A673 (cell line): ENCODE data around the gene SNX19. TPM values are rescaled to one million over a fixed set of nuclear protein-coding genes. Genes with fewer than 3 reads are reported as not detected.

Source experiments
- BruUV-seq: library from RNA; stranded (reverse); fragments of 400-500 nt; replicated peaks from 2 replicates; lab custom pipeline; 2021; lab: Mats Ljungman, UMichigan
- CTCF ChIA-PET: fragments of 300-600 bp; sonication (Branson Sonifier 250); formaldehyde crosslinking; loops from one replicate; lab custom pipeline; 2022; ENCODE audit warnings: antibody characterized with exemption; lab: Charles Lee
- POLR2A ChIA-PET: fragments of 300-600 bp; sonication (Branson Sonifier 250); formaldehyde crosslinking; loops from one replicate; lab custom pipeline; 2022; ENCODE audit warnings: antibody characterized with exemption; ENCODE audit not compliant: low non-redundant PET; lab: Charles Lee
- DNase-seq: peaks from one replicate; pipeline ENCODE4 v3.0.0-alpha.2; 2015; ENCODE audit warnings: low spot score
- H3K27ac ChIP-seq: fragments of 200-600 bp; sonication (generic); 2 replicates; pipeline ENCODE4 v1.5.1; 2016; ENCODE audit warnings: mixed run types, low read depth, mild to moderate bottlenecking, mixed read lengths, antibody characterized with exemption, low read length; ENCODE audit not compliant: poor library complexity, severe bottlenecking
- H3K27me3 ChIP-seq: fragments of 200-600 bp; sonication (generic); replicated peaks from 2 replicates; pipeline ENCODE4 v1.6.1; 2017; ENCODE audit warnings: mixed run types, low read depth, mild to moderate bottlenecking, mixed read lengths, antibody characterized with exemption, low read length; ENCODE audit not compliant: insufficient read depth, poor library complexity
- H3K36me3 ChIP-seq: fragments of 200-600 bp; sonication (generic); 2 replicates; pipeline ENCODE4 v1.6.1; 2016; ENCODE audit warnings: mixed run types, mild to moderate bottlenecking, mixed read lengths, antibody characterized with exemption, low read length; ENCODE audit not compliant: insufficient read depth, poor library complexity, severe bottlenecking
- H3K4me1 ChIP-seq: fragments of 200-600 bp; sonication (generic); 2 replicates; pipeline ENCODE4 v1.6.1; 2017; ENCODE audit warnings: mixed run types, mild to moderate bottlenecking, mixed read lengths, antibody characterized with exemption, low read length; ENCODE audit not compliant: insufficient read depth, poor library complexity, severe bottlenecking
- H3K4me3 ChIP-seq: fragments of 200-600 bp; sonication (generic); 2 replicates; pipeline ENCODE4 v1.5.1; 2016; ENCODE audit warnings: low read depth, mixed run types, mild to moderate bottlenecking, mixed read lengths, low read length; ENCODE audit not compliant: poor library complexity, severe bottlenecking
- H3K9me3 ChIP-seq: fragments of 200-600 bp; sonication (generic); 2 replicates; pipeline ENCODE4 v1.6.1; 2016; ENCODE audit warnings: mixed run types, low read depth, mild to moderate bottlenecking, mixed read lengths, antibody characterized with exemption, low read length; ENCODE audit not compliant: poor library complexity, severe bottlenecking
- CTCF ChIP-seq: fragments of 300-800, 200-600 bp; sonication (generic); conservative IDR thresholded peaks from 2 replicates; pipeline ENCODE4 v1.5.1; 2017; ENCODE audit warnings: low read depth, mild to moderate bottlenecking, antibody characterized with exemption, low read length, moderate library complexity, mixed read lengths
- EZH2 ChIP-seq: fragments of 200-600 bp; sonication (generic); IDR thresholded peaks from 2 replicates; pipeline ENCODE4 v1.6.1; 2017; ENCODE audit warnings: borderline replicate concordance, low read depth, mild to moderate bottlenecking, mixed read lengths, antibody characterized with exemption, low read length; ENCODE audit not compliant: poor library complexity, severe bottlenecking
- intact Hi-C: fragments of 100-400 bp; cut with micrococcal nuclease; formaldehyde crosslinking; loops from one replicate; pipeline ENCODE4 v1.10.0; 2022; ENCODE audit not compliant: unreplicated experiment
- total RNA-seq: library from RNA; stranded (reverse); gene quantifications from 2 replicates; pipeline ENCODE4 v1.2.3, GENCODE V29; 2021

The SNX19 gene
- total RNA-seq, 1 experiment from 2014 or later = 51.9 TPM

- H3K4me1 ChIP-seq = no peaks in the 10 kb centered on the region
- no peak overlapping the region for H3K4me3 ChIP-seq
- no peaks in the 10 kb centered on the region for H3K27me3 ChIP-seq
- no peaks in the 10 kb centered on the region for H3K9me3 ChIP-seq
- TF ChIP-seq CTCF (no peak), EZH2 (no peak)
- POLR2A ChIA-PET = no interaction called here
- no peaks in the 10 kb centered on the region for H3K36me3 ChIP-seq
- BruUV-seq = no TSS peak
- DNase-seq = no peak
- CTCF ChIA-PET = no interaction called here
- intact Hi-C loops = loop anchor here (2.0 kb wide), 1 partner anchor 647 kb away; no protein-coding TSS in a partner anchor
- no peak overlapping the region for H3K27ac ChIP-seq
Observed at GRCh38 chr11:130865774-130866114, 50.5 kb downstream of the SNX19 start.

DNA sequence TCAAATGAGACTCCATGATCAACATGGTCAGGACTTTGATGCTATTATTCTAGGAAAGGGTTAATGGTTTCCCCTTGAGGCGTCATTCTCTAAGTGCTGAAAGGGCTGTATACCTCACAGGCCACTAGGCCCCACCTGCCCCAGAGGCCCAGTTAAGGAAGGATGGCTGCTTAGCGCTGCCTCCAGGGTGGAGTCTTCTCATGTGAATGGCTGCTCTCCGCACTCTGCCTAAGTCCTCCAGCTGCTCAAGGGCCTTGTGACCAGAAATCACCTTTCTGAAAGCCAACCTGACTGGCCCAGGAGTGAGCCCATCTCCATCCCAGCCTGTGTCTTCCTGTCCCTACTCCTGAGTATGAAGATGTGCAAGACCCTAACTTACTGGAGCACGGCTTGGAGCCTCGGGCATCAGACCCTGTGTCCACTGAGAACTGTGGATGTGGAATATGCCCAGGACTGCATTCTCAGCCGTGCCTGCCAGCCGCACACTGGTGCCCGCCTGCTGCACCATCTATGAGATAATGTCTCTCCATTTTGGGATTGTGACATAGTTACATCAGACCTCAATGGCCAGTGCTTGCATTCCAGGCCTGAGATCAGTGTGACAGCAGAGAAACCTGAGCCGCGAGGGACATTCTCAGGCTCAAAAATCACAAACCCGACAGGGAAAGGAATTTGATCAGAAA is 51.0 kb downstream of the SNX19 start:
- no peaks in the 10 kb centered on the region for H3K4me1 ChIP-seq
- H3K36me3 ChIP-seq = no peaks in the 10 kb centered on the region
- intact Hi-C loops = loop anchor here (2.0 kb wide), 1 partner anchor 646 kb away; no protein-coding TSS in a partner anchor
- TF ChIP-seq CTCF (no peak), EZH2 (no peak)
- ChIA-PET POLR2A (no interaction called here), CTCF (no interaction called here)
- H3K4me3 ChIP-seq = no peak overlapping the region
- BruUV-seq = no TSS peak
- no peaks in the 10 kb centered on the region for H3K9me3 ChIP-seq
- H3K27me3 ChIP-seq = no peaks in the 10 kb centered on the region
- H3K27ac ChIP-seq = no peak overlapping the region
- DNase-seq = no peak

GRCh38 chr11:130861902-130862860 is 54.1 kb downstream of the SNX19 start:
- Histone ChIP-seq H3K4me3 (no peak overlapping the region), H3K27me3 (no peaks in the 10 kb centered on the region), H3K36me3 (no peaks in the 10 kb centered on the region), H3K4me1 (no peaks in the 10 kb centered on the region), H3K27ac (no peak overlapping the region), H3K9me3 (no peaks in the 10 kb centered on the region)
- TF ChIP-seq CTCF (peak; percentile 100), EZH2 (no peak)
- BruUV-seq = no TSS peak
- CTCF ChIA-PET = interaction anchor here (0.6 to 5.8 kb wide), 11 partner anchors 8 to 961 kb away, joined by 3 to 52 read pairs (median 3); partner anchors contain the start of gene ADAMTS8
- DNase-seq = peak; percentile 96
- intact Hi-C loops = loop anchor here (1.0 kb wide), 1 partner anchor 427 kb away; no protein-coding TSS in a partner anchor
- POLR2A ChIA-PET = no interaction called here
